ENCODE results near the gene AIM2.

AIM2 gene

GRCh38 chr1:159014851-159015250, 61.7 kb downstream of the AIM2 start:
- no peak for DNase-seq (ENCODE audit: low read depth)

DNA sequence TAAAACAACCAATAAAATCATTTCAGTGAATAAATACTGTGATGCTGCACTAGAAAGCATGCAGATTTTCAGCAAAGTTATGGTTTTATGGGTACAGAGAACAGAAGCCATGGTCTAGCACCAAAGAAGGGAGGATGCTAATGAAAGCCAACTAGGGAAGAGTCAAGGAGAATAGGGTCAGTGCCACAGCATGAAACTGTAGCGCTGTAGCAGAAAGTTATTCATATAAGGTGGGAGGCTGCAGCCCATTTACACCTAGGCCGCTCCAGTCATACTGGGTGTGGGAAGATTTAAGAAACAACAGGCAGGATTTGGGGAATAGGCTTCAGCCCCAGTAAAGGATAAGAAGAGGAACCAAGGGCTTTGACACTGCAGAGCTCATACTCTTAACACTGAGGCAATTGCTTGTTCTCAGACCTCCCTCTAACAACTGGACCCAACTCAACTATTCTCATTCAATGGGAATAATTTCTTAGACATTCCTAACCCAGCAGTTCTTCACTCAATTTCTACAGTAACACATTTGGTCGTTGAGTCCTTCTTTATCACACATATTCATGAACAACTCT, 62.5 kb downstream of the AIM2 start:
- no peak for DNase-seq (ENCODE audit: low read depth)

DNA sequence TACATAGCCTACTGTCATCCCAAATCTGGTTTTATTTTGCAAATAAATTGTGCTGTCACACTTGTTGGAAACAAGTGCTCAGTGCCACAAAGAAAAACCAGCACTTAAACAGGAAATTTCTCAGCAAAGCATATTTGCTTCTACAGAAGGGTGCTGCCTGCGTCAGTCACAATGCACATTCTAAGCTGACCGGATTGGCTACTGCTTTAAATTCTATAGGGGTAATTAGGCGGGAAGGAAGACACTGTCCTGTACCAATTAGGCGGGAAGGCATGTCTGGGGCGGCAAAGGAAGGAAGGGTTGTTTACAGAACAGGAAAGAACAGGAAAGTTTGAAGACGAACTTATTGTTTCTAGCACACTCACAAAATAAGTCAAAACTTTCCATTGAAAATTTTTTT, 64.1 kb downstream of the AIM2 start:
- DNase-seq (ENCODE audit: low read depth), result no peak
